AG10803 (cell line): ENCODE data around the gene FOXO6.

ENCODE experiments used
- DNase-seq: peaks from one replicate; pipeline ENCODE4 v3.0.0; 2010; ENCODE audit warnings: low read depth
- H3K4me3 ChIP-seq: 2 replicates; pipeline ENCODE4 v1.5.1; 2011; ENCODE audit warnings: mild to moderate bottlenecking, low read length, control low read depth
- CTCF ChIP-seq: conservative IDR thresholded peaks from 2 replicates; pipeline ENCODE4 v1.5.1; 2011; ENCODE audit warnings: mild to moderate bottlenecking, low read length, control low read depth, inconsistent platforms

The FOXO6 gene

DNA sequence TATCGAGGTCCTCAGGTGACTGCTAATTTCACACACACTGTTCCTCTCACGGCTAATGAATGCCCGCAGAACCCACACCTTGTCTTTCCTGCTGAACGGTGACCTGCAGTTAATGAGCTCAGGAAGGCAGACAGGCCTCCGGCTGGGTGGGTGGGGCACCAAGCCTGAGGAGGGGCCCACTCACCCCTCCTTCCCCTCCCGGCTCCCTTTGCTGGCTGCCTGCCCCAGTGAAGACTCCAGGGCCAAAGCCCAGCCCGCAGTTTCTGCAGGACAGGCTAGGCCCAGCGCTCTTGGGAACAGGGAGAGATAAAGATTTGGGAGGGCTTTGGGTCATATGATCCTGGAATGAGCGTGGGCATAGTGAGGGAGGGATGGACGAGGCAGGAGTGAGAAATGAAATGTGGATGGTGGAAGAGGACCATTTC lies 26.4 kb downstream of the FOXO6 start:
- TF ChIP-seq CTCF: no peak
- no peak overlapping the region for H3K4me3 ChIP-seq
- peak; percentile 52 for DNase-seq

- no peak for DNase-seq
- no peak for TF ChIP-seq CTCF
- H3K4me3 ChIP-seq: no peak overlapping the region
These were observed 27.3 kb downstream of the FOXO6 start for GRCh38 chr1:41388510-41388909.

- no peak overlapping the region for H3K4me3 ChIP-seq
- TF ChIP-seq CTCF: no peak
- DNase-seq: no peak
These were observed 27.8 kb downstream of the FOXO6 start for GRCh38 chr1:41389009-41389408.

- no peak overlapping the region for H3K4me3 ChIP-seq
- TF ChIP-seq CTCF: no peak
- DNase-seq: no peak
These were observed 28.9 kb downstream of the FOXO6 start for GRCh38 chr1:41390166-41390565.

DNA sequence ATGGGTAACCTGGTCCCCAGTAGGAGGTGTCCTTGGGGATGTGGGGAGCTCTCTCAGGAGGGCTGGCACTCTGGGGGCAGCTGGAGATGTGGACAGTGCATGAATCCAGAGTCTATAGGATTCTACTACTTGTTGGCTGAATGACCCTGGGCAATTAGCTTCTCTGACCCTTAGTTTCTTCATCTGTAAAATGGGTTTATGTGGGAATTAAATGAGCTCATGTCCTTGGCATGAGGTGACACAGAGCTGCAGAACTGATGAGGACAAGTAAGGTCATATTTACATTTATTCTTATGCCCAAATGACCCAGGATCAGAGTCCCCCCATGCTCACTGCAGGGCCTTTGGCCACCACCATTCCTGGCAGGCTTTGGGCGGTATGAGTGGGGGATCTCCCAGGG lies 29.3 kb downstream of the FOXO6 start:
- H3K4me3 ChIP-seq: no peak overlapping the region
- DNase-seq: no peak
- TF ChIP-seq CTCF: no peak

GRCh38 chr1:41391834-41392527 lies 30.7 kb downstream of the FOXO6 start:
- no peak overlapping the region for H3K4me3 ChIP-seq
- TF ChIP-seq CTCF: no peak
- DNase-seq: no peak

DNA sequence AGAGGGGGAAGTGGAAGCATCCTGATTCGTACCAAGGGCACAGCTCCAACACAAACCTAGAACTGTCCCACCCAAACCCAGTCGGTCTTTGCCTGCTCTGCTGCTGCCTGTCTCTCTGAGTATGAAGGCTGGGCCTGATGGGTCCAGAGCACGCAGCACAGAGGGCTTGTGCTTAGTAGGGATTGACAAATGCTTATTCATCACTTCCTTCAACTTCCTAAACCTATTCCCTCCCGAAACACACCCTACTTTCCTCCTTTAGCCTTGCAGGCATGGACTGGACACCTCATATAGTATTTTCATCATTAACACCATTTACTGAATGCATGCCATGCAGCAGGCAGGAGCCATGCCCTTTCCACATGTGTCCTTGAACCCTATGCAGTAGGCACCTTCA lies 31.3 kb downstream of the FOXO6 start:
- no peak for TF ChIP-seq CTCF
- H3K4me3 ChIP-seq: no peak overlapping the region
- DNase-seq: no peak
